ENCODE results near the gene AP1S2. TPM values are rescaled to one million over a fixed set of nuclear protein-coding genes. Genes with fewer than 3 reads are reported as not detected.

Gene AP1S2
- total and polyA plus RNA-seq, 10 of the 15 experiments (the other 5 are each of a cell fraction or from before 2014, with no cell fraction given) = 25.6 to 105 (median 50.7) TPM

- intact Hi-C loops (cut with micrococcal nuclease; ENCODE audit: unreplicated experiment) = no loop called here
- SMC1A ChIA-PET (ENCODE audit: uncharacterized antibody, unreplicated experiment) = interaction anchor here (0.6 to 3.4 kb wide), 11 partner anchors 8 to 432 kb away, joined by 3 to 15 read pairs (median 3); partner anchors contain the start of genes CA5B and ZRSR2
- TF ChIP-seq YY1 (IDR thresholded peaks at IDR 0.05; ENCODE audit: low read depth, low read length) (peak; percentile 88), CTCF (IDR thresholded peaks at IDR 0.05 in 2 of 3, conservative IDR thresholded peaks at IDR 0.05 in 1 of 3; ENCODE audit: control insufficient read depth in 2 of 3, extremely low read depth in 1 of 3, insufficient read depth in 1 of 3, low read depth in 3 of 3, low read length in 3 of 3) (peak in 2 of 3 experiments; percentile 12 to 33; a peak in 2 of 6 replicates), NFIC (IDR thresholded peaks at IDR 0.05; ENCODE audit: low read depth, low read length) (no peak), PKNOX1 (IDR thresholded peaks at IDR 0.05) (no peak), ZBTB40 (IDR thresholded peaks at IDR 0.05; ENCODE audit: borderline replicate concordance) (peak; percentile 44; the same call in 1 of the 2 replicates), BCL3 (IDR thresholded peaks at IDR 0.05; ENCODE audit: borderline replicate concordance, insufficient read depth, low read depth, low read length, poor library complexity, severe bottlenecking) (no peak), NR2C1 (IDR thresholded peaks at IDR 0.05) (no peak), NBN (IDR thresholded peaks at IDR 0.05) (0 out of 2 replicates have a peak, but pooled peaks have one; percentile 32), GABPA (IDR thresholded peaks at IDR 0.05; ENCODE audit: low read depth) (peak; percentile 73), WRNIP1 (IDR thresholded peaks at IDR 0.05; ENCODE audit: borderline replicate concordance, low read depth, low read length) (0 out of 2 replicates have a peak, but pooled peaks have one; percentile 58), GATAD2B (conservative IDR thresholded peaks at IDR 0.05; ENCODE audit: low read depth) (no peak), TAF1 (IDR thresholded peaks at IDR 0.05; ENCODE audit: borderline replicate concordance, low read depth, low read length) (peak; percentile 43; the same call in 1 of the 2 replicates), NR2C2 (IDR thresholded peaks at IDR 0.05; ENCODE audit: borderline replicate concordance, control insufficient read depth, insufficient read length, low read depth) (no peak)
Observed at GRCh38 chrX:15781961-15782699, 72.5 kb downstream of the AP1S2 start.

More at GRCh38 chrX:15781961-15782699, 72.5 kb downstream of the AP1S2 start:
- FAIRE-seq = peak; percentile 77
- Histone ChIP-seq H2AFZ (ENCODE audit: control insufficient read depth, low read depth, low read length) (peak overlapping the region; percentile 97), H3K9me3 (replicated peaks; ENCODE audit: control insufficient read depth, insufficient read depth, low read length) (no peaks in the 10 kb centered on the region), H4K20me1 (ENCODE audit: control insufficient read depth, insufficient read depth) (no peaks in the 10 kb centered on the region), H3K79me2 (ENCODE audit: control insufficient read depth, insufficient read depth, low read length) (no peaks in the 10 kb centered on the region), H3K4me2 (ENCODE audit: control insufficient read depth, insufficient read depth) (peak overlapping the region; percentile 96), H3K4me3 (peak overlapping the region; percentile 72), H3K27me3 (replicated peaks in 1 of 2; ENCODE audit: control insufficient read depth in 2 of 2, insufficient read depth in 2 of 2, low read length in 1 of 2) (no peaks in the 10 kb centered on the region), H3K9ac (ENCODE audit: control insufficient read depth, insufficient read depth, low read length) (peak overlapping the region; percentile 87), H3K4me1 (ENCODE audit: control insufficient read depth, insufficient read depth, low read length) (peaks cover 11% of the 10 kb centered on the region), H3K36me3 (ENCODE audit: control insufficient read depth in 2 of 2, insufficient read depth in 2 of 2, low read length in 1 of 2) (no peaks in the 10 kb centered on the region), H3K27ac (ENCODE audit: control insufficient read depth, insufficient read depth) (peak overlapping the region; percentile 94)
- in situ Hi-C loops (cut with MboI) = no loop called here
- peak; percentile 96 for ATAC-seq
- no TSS peak for BruUV-seq (replicated peaks)
- 2% methylated on average over 13 of the region's 13 CpGs for WGBS (ENCODE audit: insufficient coverage, insufficient replicate concordance, low lambda C conversion rate, missing lambda C conversion rate)
- POLR2A ChIA-PET = interaction anchor here (0.6 to 1.8 kb wide), 6 partner anchors 8 to 1195 kb away, joined by 3 to 11 read pairs (median 4); partner anchors contain the start of gene ZRSR2
- RAD21 ChIA-PET (ENCODE audit: unreplicated experiment) = interaction anchor here (0.5 to 1.4 kb wide), 4 partner anchors 8 to 663 kb away, joined by 3 to 8 read pairs (median 4); partner anchors contain the start of genes AP1S2 and ZRSR2
- peak; percentile 57 for DNase-seq (ENCODE audit: low read depth, low spot score)
- CTCF ChIA-PET = interaction anchor here (0.6 to 1.2 kb wide), 5 partner anchors 22 to 356 kb away, joined by 3 to 4 read pairs (median 3); no protein-coding TSS in a partner anchor

Data from GM12878 (cell line).